ENCODE data around the gene PARP2. TPM values are rescaled to one million over a fixed set of nuclear protein-coding genes. Genes with fewer than 3 reads are reported as not detected.
"Not testable (repeated sequence)": the region's sequence is repeated elsewhere in the genome, so short reads cannot be mapped to it uniquely, and the experiment has no call there.

PARP2 gene
- total RNA-seq, 2 donors from 2014 or later, result 10.7 to 23.1 TPM

GRCh38 chr14:20333494-20333841 lies 10.0 kb upstream of the PARP2 start:
- WGBS, result 7% methylated on average over 3 of the region's 3 CpGs
- Histone ChIP-seq H3K4me3 (peak overlapping the region; percentile 35 to 48), H3K4me1 (replicated peaks) (no peaks in the 10 kb centered on the region), H3K9me3 (no peaks in the 10 kb centered on the region), H3K36me3 (no peaks in the 10 kb centered on the region), H3K27me3 (replicated peaks; ENCODE audit: insufficient read depth) (no peaks in the 10 kb centered on the region), H3K27ac (peak overlapping the region; percentile 75 to 83)
- no peak for DNase-seq (ENCODE audit: low spot score)
- TF ChIP-seq POLR2AphosphoS5 (IDR thresholded peaks at IDR 0.05) (no peak), POLR2A (IDR thresholded peaks at IDR 0.05) (no peak)
- TF ChIP-seq, protein P1, sequence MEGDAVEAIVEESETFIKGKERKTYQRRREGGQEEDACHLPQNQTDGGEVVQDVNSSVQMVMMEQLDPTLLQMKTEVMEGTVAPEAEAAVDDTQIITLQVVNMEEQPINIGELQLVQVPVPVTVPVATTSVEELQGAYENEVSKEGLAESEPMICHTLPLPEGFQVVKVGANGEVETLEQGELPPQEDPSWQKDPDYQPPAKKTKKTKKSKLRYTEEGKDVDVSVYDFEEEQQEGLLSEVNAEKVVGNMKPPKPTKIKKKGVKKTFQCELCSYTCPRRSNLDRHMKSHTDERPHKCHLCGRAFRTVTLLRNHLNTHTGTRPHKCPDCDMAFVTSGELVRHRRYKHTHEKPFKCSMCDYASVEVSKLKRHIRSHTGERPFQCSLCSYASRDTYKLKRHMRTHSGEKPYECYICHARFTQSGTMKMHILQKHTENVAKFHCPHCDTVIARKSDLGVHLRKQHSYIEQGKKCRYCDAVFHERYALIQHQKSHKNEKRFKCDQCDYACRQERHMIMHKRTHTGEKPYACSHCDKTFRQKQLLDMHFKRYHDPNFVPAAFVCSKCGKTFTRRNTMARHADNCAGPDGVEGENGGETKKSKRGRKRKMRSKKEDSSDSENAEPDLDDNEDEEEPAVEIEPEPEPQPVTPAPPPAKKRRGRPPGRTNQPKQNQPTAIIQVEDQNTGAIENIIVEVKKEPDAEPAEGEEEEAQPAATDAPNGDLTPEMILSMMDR (IDR thresholded peaks at IDR 0.05), result no peak
- intact Hi-C loops (cut with DNase I), result loop anchor here (5.0 kb wide), 2 partner anchors 79 to 279 kb away; partner anchors contain the start of gene TEP1

DNA sequence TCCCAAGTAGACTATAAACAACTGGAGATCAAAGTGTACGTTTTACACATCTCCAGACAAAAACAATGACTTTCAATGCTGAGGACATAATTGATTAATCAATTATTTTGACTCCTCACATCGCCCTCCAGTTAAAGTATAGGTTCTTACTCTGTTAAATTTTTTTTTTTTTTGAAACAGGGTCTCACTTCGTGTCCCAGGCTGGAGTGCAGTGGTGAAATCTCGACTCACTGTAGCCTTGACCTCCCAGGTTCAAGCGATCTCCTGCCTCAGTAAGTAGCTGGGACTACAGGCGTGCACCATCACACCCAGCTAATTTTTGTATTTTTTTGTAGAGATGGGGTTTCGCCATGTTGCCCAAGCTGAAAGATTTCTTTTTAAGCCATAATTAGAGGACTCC lies 9.4 kb upstream of the PARP2 start:
- H3K27me3 ChIP-seq (replicated peaks; ENCODE audit: insufficient read depth), result no peaks in the 10 kb centered on the region
- DNase-seq (ENCODE audit: low spot score), result no peak
- TF ChIP-seq POLR2A (IDR thresholded peaks at IDR 0.05), result no peak
- TF ChIP-seq POLR2AphosphoS5 (IDR thresholded peaks at IDR 0.05), result no peak

GRCh38 chr14:20341032-20341431 lies 2.4 kb upstream of the PARP2 start:
- H3K27ac ChIP-seq; H3K27me3 ChIP-seq (replicated peaks; ENCODE audit: insufficient read depth); intact Hi-C loops (cut with DNase I); H3K4me3 ChIP-seq; DNase-seq (ENCODE audit: low spot score); H3K36me3 ChIP-seq; H3K4me1 ChIP-seq (replicated peaks); H3K9me3 ChIP-seq: not testable (repeated sequence)
- 94% methylated on average over 4 of the region's 4 CpGs for WGBS

More for the DNA sequence above, 9.4 kb upstream of the PARP2 start:
- intact Hi-C loops (cut with DNase I), result loop anchor here (5.0 kb wide), 2 partner anchors 78 to 278 kb away; partner anchors contain the start of gene TEP1
- no peaks in the 10 kb centered on the region for H3K4me1 ChIP-seq (replicated peaks)
- H3K9me3 ChIP-seq, result no peaks in the 10 kb centered on the region
- 82% methylated on average over 7 of the region's 7 CpGs for WGBS
- H3K27ac ChIP-seq, result peak overlapping the region in 1 of 2 donors; percentile 83
- no peak overlapping the region for H3K4me3 ChIP-seq
- no peaks in the 10 kb centered on the region for H3K36me3 ChIP-seq

GRCh38 chr14:20341646-20342045 lies 1.8 kb upstream of the PARP2 start:
- Histone ChIP-seq H3K4me3 (peak overlapping the region in 1 of 2 donors; percentile 56), H3K27me3 (replicated peaks; ENCODE audit: insufficient read depth) (no peaks in the 10 kb centered on the region), H3K9me3 (no peaks in the 10 kb centered on the region), H3K36me3 (no peaks in the 10 kb centered on the region), H3K27ac (peak overlapping the region; percentile 89), H3K4me1 (replicated peaks) (no peaks in the 10 kb centered on the region)
- no peak for DNase-seq (ENCODE audit: low spot score)
- 52% methylated on average over 2 of the region's 2 CpGs for WGBS
- TF ChIP-seq POLR2A (IDR thresholded peaks at IDR 0.05) (no peak), POLR2AphosphoS5 (IDR thresholded peaks at IDR 0.05) (no peak)
- TF ChIP-seq, protein P1 (IDR thresholded peaks at IDR 0.05), result no peak
- intact Hi-C loops (cut with DNase I), result loop anchor here (2.0 kb wide), 2 partner anchors 113 to 343 kb away; partner anchors contain the start of genes APEX1, OSGEP and RNASE4

DNA sequence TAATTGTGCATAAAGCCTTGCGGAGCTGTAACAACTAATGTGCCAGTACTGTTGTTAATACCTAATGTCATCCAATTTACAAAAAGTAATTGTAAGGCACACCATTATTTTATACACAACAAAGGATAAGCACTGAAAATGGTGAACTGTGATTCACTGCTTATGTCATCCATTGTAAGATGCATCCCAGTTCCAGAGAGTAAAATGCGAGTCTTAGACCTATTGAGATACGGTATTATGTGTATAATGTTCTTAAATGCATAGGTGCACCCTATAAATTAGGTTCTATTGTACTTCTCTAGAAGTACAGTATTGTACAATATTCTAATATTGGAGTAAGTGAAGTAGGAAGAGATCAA lies 406 bp downstream of the PARP2 start:
- DNase-seq (ENCODE audit: low spot score), result no peak
- Histone ChIP-seq H3K4me3 (peak overlapping the region; percentile 56 to 68), H3K27ac (peak overlapping the region; percentile 89), H3K4me1 (replicated peaks) (no peaks in the 10 kb centered on the region), H3K27me3 (replicated peaks; ENCODE audit: insufficient read depth) (no peaks in the 10 kb centered on the region), H3K9me3 (no peaks in the 10 kb centered on the region), H3K36me3 (no peaks in the 10 kb centered on the region)
- TF ChIP-seq POLR2AphosphoS5 (IDR thresholded peaks at IDR 0.05) (no peak), POLR2A (IDR thresholded peaks at IDR 0.05) (no peak)
- TF ChIP-seq, protein P1 (IDR thresholded peaks at IDR 0.05), result no peak
- WGBS, result 2% methylated on average over 3 of the region's 3 CpGs
- intact Hi-C loops (cut with DNase I), result loop anchor here (2.0 kb wide), 2 partner anchors 111 to 341 kb away; partner anchors contain the start of genes APEX1, OSGEP and RNASE4

GRCh38 chr14:20345366-20345765 lies 1.9 kb downstream of the PARP2 start:
- WGBS, result 89% methylated on average over 1 of the region's 1 CpG
- TF ChIP-seq, protein P1 (IDR thresholded peaks at IDR 0.05), result no peak
- no peak for TF ChIP-seq POLR2AphosphoS5 (IDR thresholded peaks at IDR 0.05)
- no peak for TF ChIP-seq POLR2A (IDR thresholded peaks at IDR 0.05)
- Histone ChIP-seq H3K4me1 (replicated peaks) (no peaks in the 10 kb centered on the region), H3K27me3 (replicated peaks; ENCODE audit: insufficient read depth) (no peaks in the 10 kb centered on the region), H3K4me3 (no peak overlapping the region), H3K9me3 (no peaks in the 10 kb centered on the region), H3K36me3 (no peaks in the 10 kb centered on the region), H3K27ac (no peak overlapping the region)
- no peak for DNase-seq (ENCODE audit: low spot score)
- intact Hi-C loops (cut with DNase I), result no loop called here

All from prostate gland (tissue), 2 donors.